HCT116 (cell line): ENCODE data around the gene GAS2L2. TPM values are rescaled to one million over a fixed set of nuclear protein-coding genes. Genes with fewer than 3 reads are reported as not detected.

ENCODE experiments used
- ATAC-seq: fragments of 200-7000 bp; cut with Tn5 transposase; 2 replicates; pipeline ENCODE4 v1.9.1; 2020; ENCODE audit warnings: mild to moderate bottlenecking, moderate library complexity
- BruUV-seq: library from RNA; stranded (reverse); fragments of 400-500 nt; replicated peaks from 2 replicates; lab custom pipeline; 2021; lab: Mats Ljungman, UMichigan
- CTCF ChIA-PET: fragments of 300-600 bp; sonication (Branson Sonifier 250); formaldehyde crosslinking; loops from one replicate; lab custom pipeline; 2021; ENCODE audit warnings: antibody characterized with exemption; lab: Charles Lee
- POLR2A ChIA-PET: fragments of 300-600, 350-600 bp; sonication (Branson Sonifier 250); formaldehyde crosslinking; loops from one replicate; lab custom pipeline; 2021; ENCODE audit warnings: antibody characterized with exemption; lab: Charles Lee
- RAD21 ChIA-PET, 2 experiments: fragments of 300-600 bp; sonication (Branson Sonifier 250); formaldehyde crosslinking; loops; one replicate each; lab custom pipeline; 2023; ENCODE audit warnings: low total read pairs in 2 of 2; ENCODE audit not compliant: uncharacterized antibody in 2 of 2, unreplicated experiment in 2 of 2, low non-redundant PET in 1 of 2; lab: Charles Lee
- DNase-seq: peaks from one replicate; pipeline ENCODE4 v3.0.0-alpha.2; 2010; ENCODE audit warnings: low read depth, low spot score
- H2AFZ ChIP-seq: fragments of 200-600 bp; shearing (Covaris generic), sonication (generic); 2 replicates; pipeline ENCODE4 v1.6.1; 2017; ENCODE audit warnings: low read depth, mixed run types, mixed read lengths, antibody characterized with exemption, low read length; ENCODE audit not compliant: poor library complexity, severe bottlenecking
- H3K27ac ChIP-seq: 2 replicates; pipeline ENCODE4 v1.5.1; 2012; ENCODE audit warnings: low read depth, low read length
- H3K27me3 ChIP-seq: fragments of 200-600 bp; sonication (generic); 2 replicates; pipeline ENCODE4 v1.6.1; 2016; ENCODE audit warnings: mixed run types, low read length, mixed read lengths; ENCODE audit not compliant: insufficient read depth
- H3K36me3 ChIP-seq, 2 experiments: fragments of 200-500 bp in 1 of 2; fragments of 200-600 bp in 1 of 2; sonication (Bioruptor generic) in 1 of 2; sonication (generic) in 1 of 2; 2 replicates each; pipeline versions ENCODE4 v1.5.1 to v1.6.1; 2014 to 2016; ENCODE audit warnings: low read length in 2 of 2, inconsistent platforms in 1 of 2, mixed read lengths in 1 of 2, mixed run types in 1 of 2; ENCODE audit not compliant: insufficient read depth in 2 of 2, control insufficient read depth in 1 of 2
- H3K4me1 ChIP-seq, 2 experiments: fragments of 200-600 bp in 1 of 2; sonication (generic) in 1 of 2; 2 replicates each; pipeline versions ENCODE4 v1.5.1 to v1.6.1; 2012 to 2017; ENCODE audit warnings: low read length in 2 of 2, inconsistent platforms in 1 of 2, mild to moderate bottlenecking in 1 of 2, mixed read lengths in 1 of 2, mixed run types in 1 of 2, moderate library complexity in 1 of 2; ENCODE audit not compliant: insufficient read depth in 2 of 2, control insufficient read depth in 1 of 2
- H3K4me2 ChIP-seq: fragments of 200-600 bp; sonication (generic); 2 replicates; pipeline ENCODE4 v1.6.1; 2017; ENCODE audit warnings: mixed run types, low read length, mixed read lengths
- H3K4me3 ChIP-seq, 2 experiments: fragments of 200-600 bp in 1 of 2; sonication (generic) in 1 of 2; replicated peaks in 1 of 2; 2 replicates each; pipeline ENCODE4 v1.5.1; 2011 to 2016; ENCODE audit warnings: low read length in 2 of 2, control low read depth in 1 of 2, low read depth in 1 of 2, mild to moderate bottlenecking in 1 of 2, mixed read lengths in 1 of 2, mixed run types in 1 of 2
- H3K79me2 ChIP-seq: fragments of 200-600 bp; sonication (generic); 2 replicates; pipeline ENCODE4 v1.6.1; 2017; ENCODE audit warnings: mild to moderate bottlenecking, mixed run types, low read length, moderate library complexity, mixed read lengths; ENCODE audit not compliant: insufficient read depth
- H3K9ac ChIP-seq: fragments of 200-600 bp; sonication (generic); 2 replicates; pipeline ENCODE4 v1.6.1; 2016; ENCODE audit warnings: low read length, mixed read lengths
- H3K9me2 ChIP-seq: fragments of 200-600 bp; sonication (generic), shearing (Covaris generic); 2 replicates; pipeline ENCODE4 v1.6.1; 2017; ENCODE audit warnings: mixed run types, mild to moderate bottlenecking, moderate library complexity; ENCODE audit not compliant: insufficient read depth
- H3K9me3 ChIP-seq, 2 experiments: fragments of 200-500 bp in 1 of 2; fragments of 200-600 bp in 1 of 2; sonication (Bioruptor generic) in 1 of 2; sonication (generic) in 1 of 2; 2 replicates each; pipeline ENCODE4 v1.6.1; 2014 to 2017; ENCODE audit warnings: low read length in 2 of 2, mixed read lengths in 2 of 2, inconsistent platforms in 1 of 2, low read depth in 1 of 2, mild to moderate bottlenecking in 1 of 2, mixed run types in 1 of 2, moderate library complexity in 1 of 2; ENCODE audit not compliant: control insufficient read depth in 1 of 2, insufficient read depth in 1 of 2
- H4K20me1 ChIP-seq: fragments of 200-600 bp; sonication (generic), shearing (Covaris generic); 2 replicates; pipeline ENCODE4 v1.6.1; 2017; ENCODE audit warnings: mixed run types, mild to moderate bottlenecking, moderate library complexity; ENCODE audit not compliant: insufficient read depth
- CTCF ChIP-seq, 3 experiments: fragments of 200-600 bp in 1 of 3; sonication (generic) in 1 of 3; IDR thresholded peaks in 2 of 3; conservative IDR thresholded peaks in 1 of 3; 2 replicates each; pipeline ENCODE4 v1.5.1; 2012 to 2017; ENCODE audit warnings: low read depth in 2 of 3, low read length in 2 of 3, antibody characterized with exemption in 1 of 3, borderline replicate concordance in 1 of 3, control low read depth in 1 of 3, mild to moderate bottlenecking in 1 of 3, mixed read lengths in 1 of 3, mixed run types in 1 of 3, moderate library complexity in 1 of 3; ENCODE audit not compliant: insufficient read depth in 1 of 3
- ELF1 ChIP-seq: IDR thresholded peaks from 2 replicates; pipeline ENCODE4 v1.6.1; 2012; ENCODE audit warnings: low read depth, borderline replicate concordance
- EZH2 ChIP-seq: fragments of 200-600 bp; sonication (generic); IDR thresholded peaks from 2 replicates; pipeline ENCODE4 v1.6.1; 2017; ENCODE audit warnings: antibody characterized with exemption, mixed run types
- FOSL1 ChIP-seq: IDR thresholded peaks from 2 replicates; pipeline ENCODE4 v1.6.1; 2012; ENCODE audit warnings: low read depth
- JUND ChIP-seq: IDR thresholded peaks from 2 replicates; pipeline ENCODE4 v1.6.1; 2012
- POLR2AphosphoS5 ChIP-seq: IDR thresholded peaks from 2 replicates; pipeline ENCODE4 v1.6.1; 2011; ENCODE audit warnings: mild to moderate bottlenecking, low read depth, low read length, moderate library complexity
- RAD21 ChIP-seq: IDR thresholded peaks from 2 replicates; pipeline ENCODE4 v1.6.1; 2012; ENCODE audit warnings: low read depth, mild to moderate bottlenecking
- SIN3A ChIP-seq: IDR thresholded peaks from 2 replicates; pipeline ENCODE4 v1.6.1; 2012; ENCODE audit warnings: low read depth
- SP1 ChIP-seq: IDR thresholded peaks from 2 replicates; pipeline ENCODE4 v1.6.1; 2012; ENCODE audit warnings: low read depth
- TCF7L2 ChIP-seq: IDR thresholded peaks from 2 replicates; pipeline ENCODE4 v1.7.0; 2011; ENCODE audit warnings: borderline replicate concordance, inconsistent platforms; ENCODE audit not compliant: insufficient read depth, insufficient read length; ENCODE audit errors: extremely low read depth
- YY1 ChIP-seq: IDR thresholded peaks from 2 replicates; pipeline ENCODE4 v1.6.1; 2011; ENCODE audit warnings: low read length, low read depth, moderate library complexity, mild to moderate bottlenecking; ENCODE audit not compliant: insufficient replicate concordance; ENCODE audit errors: extremely low read depth
- ZFX ChIP-seq: fragments of 450-650 bp; IDR thresholded peaks from 2 replicates; pipeline ENCODE4 v1.6.1; 2017
- ZNF274 ChIP-seq: fragments of 200-500 bp; sonication (Bioruptor generic); IDR thresholded peaks from 2 replicates; pipeline ENCODE4 v1.6.1; 2014; ENCODE audit warnings: mild to moderate bottlenecking, low read depth, low read length, inconsistent platforms
- intact Hi-C: fragments of 100-400 bp; cut with micrococcal nuclease; formaldehyde crosslinking; loops from 2 replicates; pipeline ENCODE4 v1.10.0; 2022
- total RNA-seq: library from RNA; stranded (reverse); gene quantifications from one replicate; pipeline ENCODE4 v1.2.1, GENCODE V29; 2021; ENCODE audit not compliant: unreplicated experiment
- TF ChIP-seq, protein P1 (sequence below): IDR thresholded peaks from 2 replicates; pipeline ENCODE4 v1.6.1; 2012; ENCODE audit warnings: low read depth

GAS2L2 gene
- total RNA-seq, 1 experiment from 2014 or later, result not detected

GRCh38 chr17:35768797-35769196 is 15.8 kb upstream of the GAS2L2 start:
- RAD21 ChIA-PET, result no interaction called here

GRCh38 chr17:35766903-35767510 is 14.0 kb upstream of the GAS2L2 start:
- H3K9me3 ChIP-seq, result no peaks in the 10 kb centered on the region
- peaks cover 5 to 12% of the 10 kb centered on the region in 2 experiments; a peak in 3 of 4 replicates for H3K4me1 ChIP-seq
- no peak overlapping the region for H2AFZ ChIP-seq
- no peaks in the 10 kb centered on the region for H3K36me3 ChIP-seq
- intact Hi-C loops, result no loop called here
- H3K27ac ChIP-seq, result no peak overlapping the region
- no peak overlapping the region for H3K4me2 ChIP-seq
- no peaks in the 10 kb centered on the region for H4K20me1 ChIP-seq
- DNase-seq, result no peak
- H3K9me2 ChIP-seq, result no peaks in the 10 kb centered on the region
- H3K27me3 ChIP-seq, result no peaks in the 10 kb centered on the region
- BruUV-seq, result no TSS peak
- POLR2A ChIA-PET, result interaction anchor here (1.2 kb wide), 1 partner anchor 42 kb away, joined by 8 read pairs; the partner anchor contains the start of gene TAF15
- no peak overlapping the region for H3K9ac ChIP-seq
- no peak overlapping the region for H3K4me3 ChIP-seq
- ATAC-seq, result no peak
- RAD21 ChIA-PET, result interaction anchor here in 1 of 2 experiments (1.0 to 1.2 kb wide), 2 partner anchors 21 to 37 kb away, joined by 3 to 10 read pairs; no protein-coding TSS in a partner anchor
- CTCF ChIA-PET, result interaction anchor here (1.0 to 5.1 kb wide), 5 partner anchors 11 to 42 kb away, joined by 6 to 76 read pairs (median 8); partner anchors contain the start of gene TAF15
- H3K79me2 ChIP-seq, result no peaks in the 10 kb centered on the region
- TF ChIP-seq ZNF274 (no peak), JUND (no peak), FOSL1 (no peak), EZH2 (no peak), SIN3A (no peak), CTCF (IDR thresholded peaks at IDR 0.05 in 2 of 3, conservative IDR thresholded peaks at IDR 0.05 in 1 of 3; ENCODE audit: borderline replicate concordance in 1 of 3, insufficient read depth in 1 of 3, low read depth in 2 of 3, low read length in 2 of 3) (peak; percentile 58 to 93 (median 60)), ZFX (no peak), TCF7L2 (no peak), ELF1 (no peak), RAD21 (peak; percentile 85)
- TF ChIP-seq, protein P1, sequence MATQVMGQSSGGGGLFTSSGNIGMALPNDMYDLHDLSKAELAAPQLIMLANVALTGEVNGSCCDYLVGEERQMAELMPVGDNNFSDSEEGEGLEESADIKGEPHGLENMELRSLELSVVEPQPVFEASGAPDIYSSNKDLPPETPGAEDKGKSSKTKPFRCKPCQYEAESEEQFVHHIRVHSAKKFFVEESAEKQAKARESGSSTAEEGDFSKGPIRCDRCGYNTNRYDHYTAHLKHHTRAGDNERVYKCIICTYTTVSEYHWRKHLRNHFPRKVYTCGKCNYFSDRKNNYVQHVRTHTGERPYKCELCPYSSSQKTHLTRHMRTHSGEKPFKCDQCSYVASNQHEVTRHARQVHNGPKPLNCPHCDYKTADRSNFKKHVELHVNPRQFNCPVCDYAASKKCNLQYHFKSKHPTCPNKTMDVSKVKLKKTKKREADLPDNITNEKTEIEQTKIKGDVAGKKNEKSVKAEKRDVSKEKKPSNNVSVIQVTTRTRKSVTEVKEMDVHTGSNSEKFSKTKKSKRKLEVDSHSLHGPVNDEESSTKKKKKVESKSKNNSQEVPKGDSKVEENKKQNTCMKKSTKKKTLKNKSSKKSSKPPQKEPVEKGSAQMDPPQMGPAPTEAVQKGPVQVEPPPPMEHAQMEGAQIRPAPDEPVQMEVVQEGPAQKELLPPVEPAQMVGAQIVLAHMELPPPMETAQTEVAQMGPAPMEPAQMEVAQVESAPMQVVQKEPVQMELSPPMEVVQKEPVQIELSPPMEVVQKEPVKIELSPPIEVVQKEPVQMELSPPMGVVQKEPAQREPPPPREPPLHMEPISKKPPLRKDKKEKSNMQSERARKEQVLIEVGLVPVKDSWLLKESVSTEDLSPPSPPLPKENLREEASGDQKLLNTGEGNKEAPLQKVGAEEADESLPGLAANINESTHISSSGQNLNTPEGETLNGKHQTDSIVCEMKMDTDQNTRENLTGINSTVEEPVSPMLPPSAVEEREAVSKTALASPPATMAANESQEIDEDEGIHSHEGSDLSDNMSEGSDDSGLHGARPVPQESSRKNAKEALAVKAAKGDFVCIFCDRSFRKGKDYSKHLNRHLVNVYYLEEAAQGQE, result no peak

More at GRCh38 chr17:35768797-35769196, 15.8 kb upstream of the GAS2L2 start:
- no peaks in the 10 kb centered on the region for H3K9me2 ChIP-seq
- H3K36me3 ChIP-seq, result no peaks in the 10 kb centered on the region
- CTCF ChIA-PET, result interaction anchor here (1.0 kb wide), 1 partner anchor 35 kb away, joined by 3 read pairs; no protein-coding TSS in a partner anchor
- H3K9me3 ChIP-seq, result no peaks in the 10 kb centered on the region
- no peak overlapping the region for H3K4me2 ChIP-seq
- no peak for ATAC-seq
- peaks cover 5 to 11% of the 10 kb centered on the region in 2 experiments; a peak in 3 of 4 replicates for H3K4me1 ChIP-seq
- H3K4me3 ChIP-seq, result no peak overlapping the region
- no peaks in the 10 kb centered on the region for H3K79me2 ChIP-seq
- BruUV-seq, result no TSS peak
- no peak overlapping the region for H2AFZ ChIP-seq
- H4K20me1 ChIP-seq, result no peaks in the 10 kb centered on the region
- no peaks in the 10 kb centered on the region for H3K27me3 ChIP-seq
- intact Hi-C loops, result no loop called here
- TF ChIP-seq POLR2AphosphoS5, result no peak
- no peak for TF ChIP-seq SP1
- TF ChIP-seq YY1, result no peak
- TF ChIP-seq, all 23 proteins: peak for 0
- Histone ChIP-seq H3K27ac (no peak overlapping the region), H3K9ac (no peak overlapping the region)
- POLR2A ChIA-PET, result no interaction called here
- DNase-seq, result no peak
